ENCODE data around the gene PANK1. TPM values are rescaled to one million over a fixed set of nuclear protein-coding genes. Genes with fewer than 3 reads are reported as not detected.

Gene PANK1
- total and polyA plus RNA-seq, 9 of the 15 experiments (the other 6 are each of a cell fraction or from before 2014, with no cell fraction given): 1.7 to 10.7 (median 6.5) TPM

DNA sequence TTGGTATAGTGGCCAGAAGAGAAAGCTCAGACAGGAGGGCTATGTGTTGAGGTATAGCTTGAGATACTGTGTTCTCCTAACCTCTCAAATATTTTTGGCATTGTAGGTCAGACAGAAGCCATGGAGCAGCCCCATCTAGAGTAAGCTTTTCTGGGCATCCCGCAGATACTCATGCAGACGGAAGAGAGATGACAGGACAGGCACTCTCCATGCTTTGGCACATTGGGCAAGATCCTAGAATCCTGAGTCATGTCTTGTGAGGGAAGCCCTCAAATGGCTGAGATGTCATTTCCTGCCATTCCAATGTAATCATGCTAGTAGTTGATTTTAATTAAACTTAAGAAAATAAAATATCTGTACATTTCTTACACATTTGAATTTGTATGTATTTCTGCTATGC lies 39.6 kb upstream of the PANK1 start (continued):
- TF ChIP-seq, protein P1, sequence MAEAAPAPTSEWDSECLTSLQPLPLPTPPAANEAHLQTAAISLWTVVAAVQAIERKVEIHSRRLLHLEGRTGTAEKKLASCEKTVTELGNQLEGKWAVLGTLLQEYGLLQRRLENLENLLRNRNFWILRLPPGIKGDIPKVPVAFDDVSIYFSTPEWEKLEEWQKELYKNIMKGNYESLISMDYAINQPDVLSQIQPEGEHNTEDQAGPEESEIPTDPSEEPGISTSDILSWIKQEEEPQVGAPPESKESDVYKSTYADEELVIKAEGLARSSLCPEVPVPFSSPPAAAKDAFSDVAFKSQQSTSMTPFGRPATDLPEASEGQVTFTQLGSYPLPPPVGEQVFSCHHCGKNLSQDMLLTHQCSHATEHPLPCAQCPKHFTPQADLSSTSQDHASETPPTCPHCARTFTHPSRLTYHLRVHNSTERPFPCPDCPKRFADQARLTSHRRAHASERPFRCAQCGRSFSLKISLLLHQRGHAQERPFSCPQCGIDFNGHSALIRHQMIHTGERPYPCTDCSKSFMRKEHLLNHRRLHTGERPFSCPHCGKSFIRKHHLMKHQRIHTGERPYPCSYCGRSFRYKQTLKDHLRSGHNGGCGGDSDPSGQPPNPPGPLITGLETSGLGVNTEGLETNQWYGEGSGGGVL (CRISPR knock-in tag; IDR thresholded peaks at IDR 0.05): no peak
- TF ChIP-seq SNRNP70 (optimal IDR thresholded peaks at IDR 0.05; ENCODE audit: low read depth, low read length) (no peak), TAF7 (tag; IDR thresholded peaks at IDR 0.05) (no peak), ZNF165 (CRISPR knock-in tag; IDR thresholded peaks at IDR 0.05; ENCODE audit: borderline replicate concordance) (no peak)
- TF ChIP-seq, protein P2, sequence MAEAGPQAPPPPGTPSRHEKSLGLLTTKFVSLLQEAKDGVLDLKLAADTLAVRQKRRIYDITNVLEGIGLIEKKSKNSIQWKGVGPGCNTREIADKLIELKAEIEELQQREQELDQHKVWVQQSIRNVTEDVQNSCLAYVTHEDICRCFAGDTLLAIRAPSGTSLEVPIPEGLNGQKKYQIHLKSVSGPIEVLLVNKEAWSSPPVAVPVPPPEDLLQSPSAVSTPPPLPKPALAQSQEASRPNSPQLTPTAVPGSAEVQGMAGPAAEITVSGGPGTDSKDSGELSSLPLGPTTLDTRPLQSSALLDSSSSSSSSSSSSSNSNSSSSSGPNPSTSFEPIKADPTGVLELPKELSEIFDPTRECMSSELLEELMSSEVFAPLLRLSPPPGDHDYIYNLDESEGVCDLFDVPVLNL (CRISPR knock-in tag; IDR thresholded peaks at IDR 0.05; ENCODE audit: low read depth): no peak

DNA sequence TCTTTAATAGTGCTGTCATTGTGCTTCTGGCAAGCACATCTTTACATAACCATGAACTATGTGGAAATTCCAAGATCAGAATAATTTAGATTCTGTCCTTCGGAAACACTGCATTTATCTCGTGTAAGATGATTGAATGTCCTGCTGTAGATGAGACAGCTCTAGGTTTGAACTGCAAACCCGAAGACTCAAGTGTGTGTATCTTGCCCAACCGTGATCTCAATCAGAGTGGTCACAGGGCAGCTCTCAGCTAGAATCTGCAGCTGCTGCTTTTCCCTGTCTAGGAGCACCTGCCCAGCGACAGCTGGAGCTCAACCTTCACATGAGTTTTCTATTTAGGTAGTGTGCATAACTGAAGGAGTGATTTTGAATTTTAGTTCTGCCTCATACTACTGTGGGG lies 38.8 kb upstream of the PANK1 start:
- ChIA-PET CTCF (ENCODE audit: low intra/inter-chr PET ratio) (no interaction called here), POLR2A (no interaction called here)
- Histone ChIP-seq H3K9me1 (ENCODE audit: control insufficient read depth, insufficient read depth, low read length) (no peaks in the 10 kb centered on the region), H3K27ac (ENCODE audit: extremely low read depth, low read depth, low read length) (no peak overlapping the region), H3K4me3 (no peak overlapping the region), H3K79me2 (ENCODE audit: control insufficient read depth, insufficient read depth, low read length) (no peaks in the 10 kb centered on the region), H3K4me1 (replicated peaks in 1 of 2; ENCODE audit: control insufficient read depth in 2 of 2, insufficient read depth in 2 of 2, low read length in 2 of 2) (no peaks in the 10 kb centered on the region), H3K9me3 (replicated peaks; ENCODE audit: control insufficient read depth, insufficient read depth, low read depth, low read length) (no peaks in the 10 kb centered on the region), H4K20me1 (replicated peaks; ENCODE audit: control insufficient read depth, insufficient read depth, low read length) (no peaks in the 10 kb centered on the region), H3K4me2 (ENCODE audit: insufficient read depth, low read length) (no peak overlapping the region), H2AFZ (ENCODE audit: low read depth, low read length) (no peak overlapping the region), H3K9ac (ENCODE audit: insufficient read depth in 1 of 2, low read depth in 2 of 2, low read length in 2 of 2) (no peak overlapping the region), H3K36me3 (ENCODE audit: control insufficient read depth, insufficient read depth, low read length) (no peaks in the 10 kb centered on the region), H3K27me3 (ENCODE audit: control insufficient read depth in 2 of 2, insufficient read depth in 2 of 2, low read length in 2 of 2) (no peaks in the 10 kb centered on the region)
- ATAC-seq: no peak
- intact Hi-C loops (cut with micrococcal nuclease): no loop called here
- FAIRE-seq: no peak
- WGBS (ENCODE audit: insufficient coverage, low coverage, missing lambda C conversion rate): 4% methylated on average over 5 of the region's 5 CpGs
- BruUV-seq (replicated peaks): no TSS peak
- in situ Hi-C loops (cut with MboI): no loop called here
- TF ChIP-seq RBBP5 (IDR thresholded peaks at IDR 0.05; ENCODE audit: borderline replicate concordance, insufficient read depth, low read length, poor library complexity, severe bottlenecking): no peak
- no peak for TF ChIP-seq CHD4 (IDR thresholded peaks at IDR 0.05; ENCODE audit: insufficient read depth, insufficient replicate concordance, low read depth, low read length, poor library complexity, severe bottlenecking)
- no peak for TF ChIP-seq ZNF24 (IDR thresholded peaks at IDR 0.05)
- TF ChIP-seq PTBP1 (IDR thresholded peaks at IDR 0.05; ENCODE audit: low read depth, low read length): no peak
- DNase-seq (ENCODE audit: extremely low read depth in 1 of 4, low spot score in 3 of 4): no peak
